ENCODE data around the gene OR52A5.
A peak's percentile ranks its signal among the peaks of the same experiment; 100 is the strongest.

OR52A5 gene

GRCh38 chr11:5123802-5124521 lies 14.2 kb downstream of the OR52A5 start:
- H3K4me3 ChIP-seq (ENCODE audit: low read depth, low read length) = no peak overlapping the region
- DNase-seq (ENCODE audit: low read depth) = peak; percentile 43

- H3K4me3 ChIP-seq (ENCODE audit: low read depth, low read length) = no peak overlapping the region
- DNase-seq (ENCODE audit: low read depth) = no peak
These were observed 19.3 kb downstream of the OR52A5 start for GRCh38 chr11:5118893-5119292.

- DNase-seq (ENCODE audit: low read depth) = no peak
- H3K4me3 ChIP-seq (ENCODE audit: low read depth, low read length) = no peak overlapping the region
These were observed 20.6 kb downstream of the OR52A5 start for GRCh38 chr11:5117588-5117987.

GRCh38 chr11:5115339-5115738 lies 22.8 kb downstream of the OR52A5 start:
- H3K4me3 ChIP-seq (ENCODE audit: low read depth, low read length) = no peak overlapping the region
- no peak for DNase-seq (ENCODE audit: low read depth)

- H3K4me3 ChIP-seq (ENCODE audit: low read depth, low read length) = no peak overlapping the region
- DNase-seq (ENCODE audit: low read depth) = no peak
These were observed 30.9 kb downstream of the OR52A5 start for GRCh38 chr11:5107285-5107684.

- DNase-seq (ENCODE audit: low read depth) = no peak
- no peak overlapping the region for H3K4me3 ChIP-seq (ENCODE audit: low read depth, low read length)
These were observed 35.1 kb downstream of the OR52A5 start for GRCh38 chr11:5103066-5103465.

GRCh38 chr11:5102246-5102645 lies 35.9 kb downstream of the OR52A5 start:
- DNase-seq (ENCODE audit: low read depth) = no peak

GRCh38 chr11:5096011-5096410 lies 42.1 kb downstream of the OR52A5 start:
- H3K4me3 ChIP-seq (ENCODE audit: low read depth, low read length) = no peak overlapping the region
- no peak for DNase-seq (ENCODE audit: low read depth)

More at GRCh38 chr11:5102246-5102645, 35.9 kb downstream of the OR52A5 start:
- H3K4me3 ChIP-seq (ENCODE audit: low read depth, low read length) = no peak overlapping the region

- no peak overlapping the region for H3K4me3 ChIP-seq (ENCODE audit: low read depth, low read length)
- no peak for DNase-seq (ENCODE audit: low read depth)
These were observed 45.2 kb downstream of the OR52A5 start for GRCh38 chr11:5092821-5093585.

GRCh38 chr11:5090668-5091067 lies 47.5 kb downstream of the OR52A5 start:
- no peak overlapping the region for H3K4me3 ChIP-seq (ENCODE audit: low read depth, low read length)
- DNase-seq (ENCODE audit: low read depth) = no peak

GRCh38 chr11:5088556-5088955 lies 49.6 kb downstream of the OR52A5 start:
- no peak for DNase-seq (ENCODE audit: low read depth)
- no peak overlapping the region for H3K4me3 ChIP-seq (ENCODE audit: low read depth, low read length)

- H3K4me3 ChIP-seq (ENCODE audit: low read depth, low read length) = no peak overlapping the region
- no peak for DNase-seq (ENCODE audit: low read depth)
These were observed 54.6 kb downstream of the OR52A5 start for GRCh38 chr11:5083602-5084001.

GRCh38 chr11:5081405-5081804 lies 56.8 kb downstream of the OR52A5 start:
- DNase-seq (ENCODE audit: low read depth) = no peak
- H3K4me3 ChIP-seq (ENCODE audit: low read depth, low read length) = no peak overlapping the region

Measured in skeletal muscle cell (primary cell).